IMR-90 (cell line): ENCODE results near the gene ANKRD11. TPM values are rescaled to one million over a fixed set of nuclear protein-coding genes. Genes with fewer than 3 reads are reported as not detected.

Experiments used
- ATAC-seq: fragments of 200-7000 bp; cut with Tn5 transposase; 2 replicates; pipeline ENCODE4 v1.9.1; 2020; ENCODE audit warnings: low read depth, mild to moderate bottlenecking, moderate library complexity
- BruUV-seq: library from RNA; stranded (reverse); fragments of 400-500 nt; replicated peaks from 2 replicates; lab custom pipeline; 2021; lab: Mats Ljungman, UMichigan
- CTCF ChIA-PET: fragments of 300-600 bp; formaldehyde crosslinking; extraction: SDS; loops from one replicate; lab custom pipeline; 2021; ENCODE audit warnings: antibody characterized with exemption; lab: Yijun Ruan, JAX
- POLR2A ChIA-PET: fragments of 300-600 bp; sonication (Branson Sonifier 250); formaldehyde crosslinking; loops from one replicate; lab custom pipeline; 2022; ENCODE audit warnings: antibody characterized with exemption; ENCODE audit not compliant: unreplicated experiment; lab: Charles Lee
- DNase-seq: peaks from one replicate; pipeline ENCODE4 v3.0.0; 2013
- H2AFZ ChIP-seq: replicated peaks from 2 replicates; pipeline ENCODE3; 2013; ENCODE audit warnings: low read length, mild to moderate bottlenecking; ENCODE audit not compliant: poor library complexity
- H2AK5ac ChIP-seq: 2 replicates; pipeline ENCODE4 v1.6.1; 2013; ENCODE audit warnings: low read depth, low read length, inconsistent platforms
- H2AK9ac ChIP-seq: replicated peaks from 2 replicates; pipeline ENCODE3; 2013; ENCODE audit warnings: mild to moderate bottlenecking, low read depth, low read length, moderate library complexity; ENCODE audit not compliant: poor library complexity
- H2BK120ac ChIP-seq: 2 replicates; pipeline ENCODE4 v1.6.1; 2013; ENCODE audit warnings: low read depth, low read length, inconsistent platforms
- H2BK15ac ChIP-seq: 3 replicates; pipeline ENCODE4 v1.6.1; 2013; ENCODE audit warnings: low read depth, low read length, inconsistent platforms
- H2BK20ac ChIP-seq: 2 replicates; pipeline ENCODE4 v1.6.1; 2013; ENCODE audit warnings: low read depth, mild to moderate bottlenecking, inconsistent platforms, low read length, moderate library complexity
- H2BK5ac ChIP-seq: 2 replicates; pipeline ENCODE4 v1.6.1; 2013; ENCODE audit warnings: mild to moderate bottlenecking, low read depth, low read length, inconsistent platforms; ENCODE audit not compliant: poor library complexity, severe bottlenecking
- H3K14ac ChIP-seq: replicated peaks from 2 replicates; pipeline ENCODE4 v1.6.1; 2013; ENCODE audit warnings: low read depth, low read length, inconsistent platforms
- H3K18ac ChIP-seq: 2 replicates; pipeline ENCODE4 v1.6.1; 2013; ENCODE audit warnings: low read depth, low read length, control low read depth
- H3K23ac ChIP-seq: 2 replicates; pipeline ENCODE4 v1.6.1; 2013; ENCODE audit warnings: low read depth, low read length, inconsistent platforms
- H3K27ac ChIP-seq: 2 replicates; pipeline ENCODE4 v1.5.1; 2013; ENCODE audit warnings: mild to moderate bottlenecking, control low read depth, low read length; ENCODE audit not compliant: insufficient read depth
- H3K27me3 ChIP-seq: 2 replicates; pipeline ENCODE4 v1.6.1; 2013; ENCODE audit warnings: low read length; ENCODE audit not compliant: control insufficient read depth, insufficient read depth
- H3K36me3 ChIP-seq: 2 replicates; pipeline ENCODE4 v1.6.1; 2013; ENCODE audit warnings: low read length, mixed read lengths; ENCODE audit not compliant: control insufficient read depth, insufficient read depth
- H3K4ac ChIP-seq: 2 replicates; pipeline ENCODE4 v1.6.1; 2013; ENCODE audit warnings: low read depth, low read length, inconsistent platforms
- H3K4me1 ChIP-seq: 2 replicates; pipeline ENCODE4 v1.6.1; 2013; ENCODE audit warnings: low read length, mixed read lengths; ENCODE audit not compliant: control insufficient read depth, insufficient read depth
- H3K4me2 ChIP-seq: 2 replicates; pipeline ENCODE4 v1.6.1; 2013; ENCODE audit warnings: low read depth, mild to moderate bottlenecking, control low read depth, low read length, moderate library complexity
- H3K4me3 ChIP-seq: 2 replicates; pipeline ENCODE4 v1.5.1; 2013; ENCODE audit warnings: low read depth, mild to moderate bottlenecking, control low read depth, low read length, moderate library complexity; ENCODE audit not compliant: insufficient read depth
- H3K56ac ChIP-seq: 2 replicates; pipeline ENCODE4 v1.6.1; 2013; ENCODE audit warnings: low read length, inconsistent platforms; ENCODE audit not compliant: insufficient read depth; ENCODE audit errors: extremely low read depth
- H3K79me1 ChIP-seq, 2 experiments: 2 replicates each; pipeline ENCODE4 v1.6.1; 2013; ENCODE audit warnings: low read length in 2 of 2, inconsistent platforms in 1 of 2, low read depth in 1 of 2
- H3K9ac ChIP-seq: 2 replicates; pipeline ENCODE4 v1.6.1; 2013; ENCODE audit warnings: low read depth, low read length, control low read depth
- H3K9me1 ChIP-seq: 2 replicates; pipeline ENCODE4 v1.6.1; 2013; ENCODE audit warnings: low read length, inconsistent platforms; ENCODE audit not compliant: insufficient read depth
- H3K9me3 ChIP-seq: 2 replicates; pipeline ENCODE4 v1.6.1; 2013; ENCODE audit warnings: low read length; ENCODE audit not compliant: control insufficient read depth, insufficient read depth
- H4K20me1 ChIP-seq: 2 replicates; pipeline ENCODE4 v1.6.1; 2013; ENCODE audit warnings: low read length, inconsistent platforms; ENCODE audit not compliant: insufficient read depth
- H4K5ac ChIP-seq: 2 replicates; pipeline ENCODE4 v1.6.1; 2013; ENCODE audit warnings: mild to moderate bottlenecking, low read depth, low read length, control low read depth
- H4K8ac ChIP-seq, 2 experiments: 2 replicates each; pipeline ENCODE4 v1.6.1; 2013; ENCODE audit warnings: low read depth in 2 of 2, low read length in 2 of 2, control low read depth in 1 of 2, inconsistent platforms in 1 of 2
- H4K91ac ChIP-seq: 2 replicates; pipeline ENCODE4 v1.6.1; 2013; ENCODE audit warnings: low read depth, low read length, inconsistent platforms; ENCODE audit not compliant: insufficient read depth
- BHLHE40 ChIP-seq: fragments of 150-350 bp; IDR thresholded peaks from 2 replicates; pipeline ENCODE4 v1.6.1; 2016; ENCODE audit warnings: mild to moderate bottlenecking, low read depth, low read length
- CEBPB ChIP-seq: IDR thresholded peaks from 2 replicates; pipeline ENCODE4 v1.6.1; 2012; ENCODE audit warnings: low read depth, low read length, improper control_type of control experiment
- CHD1 ChIP-seq: IDR thresholded peaks from 2 replicates; pipeline ENCODE4 v1.6.1; 2012; ENCODE audit warnings: low read depth, low read length, improper control_type of control experiment
- FOS ChIP-seq: fragments of 150-350 bp; IDR thresholded peaks from 2 replicates; pipeline ENCODE4 v1.6.1; 2016; ENCODE audit warnings: low read depth, low read length
- MAFK ChIP-seq: IDR thresholded peaks from 2 replicates; pipeline ENCODE4 v1.6.1; 2012; ENCODE audit warnings: low read depth, low read length, improper control_type of control experiment
- MAZ ChIP-seq: IDR thresholded peaks from 2 replicates; pipeline ENCODE4 v1.6.1; 2012; ENCODE audit warnings: low read depth, mild to moderate bottlenecking, low read length, improper control_type of control experiment, moderate library complexity, borderline replicate concordance
- MXI1 ChIP-seq: IDR thresholded peaks from 2 replicates; pipeline ENCODE4 v1.6.1; 2012; ENCODE audit warnings: low read depth, mild to moderate bottlenecking, low read length, moderate library complexity, borderline replicate concordance
- NFE2L2 ChIP-seq: fragments of 150-350 bp; IDR thresholded peaks from 2 replicates; pipeline ENCODE4 v1.6.1; 2016; ENCODE audit warnings: low read depth, mild to moderate bottlenecking, low read length
- POLR2A ChIP-seq: IDR thresholded peaks from 2 replicates; pipeline ENCODE4 v1.6.1; 2012; ENCODE audit warnings: mild to moderate bottlenecking, low read depth, low read length
- RAD21 ChIP-seq: IDR thresholded peaks from 2 replicates; pipeline ENCODE4 v1.6.1; 2012; ENCODE audit warnings: low read length, improper control_type of control experiment
- RCOR1 ChIP-seq: IDR thresholded peaks from 2 replicates; pipeline ENCODE4 v1.6.1; 2012; ENCODE audit warnings: mild to moderate bottlenecking, low read length, improper control_type of control experiment; ENCODE audit not compliant: insufficient replicate concordance
- RFX5 ChIP-seq: IDR thresholded peaks from 2 replicates; pipeline ENCODE4 v1.8.0; 2012; ENCODE audit warnings: low read depth, mild to moderate bottlenecking, low read length, moderate library complexity
- SMC3 ChIP-seq: fragments of 150-350 bp; IDR thresholded peaks from 2 replicates; pipeline ENCODE4 v1.6.1; 2016; ENCODE audit warnings: low read depth, mild to moderate bottlenecking, antibody characterized with exemption, low read length, moderate library complexity
- WGBS, 2 experiments: methylation state at CpG; one replicate each; pipeline versions ENCODE4 v1.1.5 to v1.1.7; 2013; ENCODE audit warnings: missing lambda C conversion rate in 2 of 2; ENCODE audit not compliant: insufficient read length in 1 of 2; ENCODE audit errors: extremely low coverage in 2 of 2; 5-methylcytosine and 5-hydroxymethylcytosine counted together
- dilution Hi-C: fragments of 300-500 bp; cut with HindIII; formaldehyde crosslinking; loops from one replicate; pipeline ENCODE4 v1.14.3; 2018; ENCODE audit warnings: low sequenced_read_pairs; ENCODE audit not compliant: unreplicated experiment
- in situ Hi-C: fragments of 300-500 bp; cut with MboI; formaldehyde crosslinking; loops from 3 replicates; pipeline ENCODE4 v1.14.3; 2019; ENCODE audit warnings: low sequenced_read_pairs, inconsistent platforms, mixed read lengths
- intact Hi-C: fragments of 100-400 bp; cut with micrococcal nuclease; formaldehyde crosslinking; loops from 2 replicates; pipeline ENCODE4 v1.10.0; 2022
- polyA plus RNA-seq, 3 experiments: library from polyadenylated mRNA; depleted of rRNA; stranded (reverse); fragments of >200 nt; gene quantifications; 2 replicates each; pipeline ENCODE4 v1.2.3, GENCODE V29; 2012; ENCODE audit warnings: low replicate concordance in 1 of 3
- total RNA-seq: library from RNA; depleted of rRNA; stranded (reverse); fragments of >200 nt; gene quantifications from 2 replicates; pipeline ENCODE4 v1.2.3, GENCODE V29; 2012
- TF ChIP-seq, protein P1 (sequence below): fragments of 150-350 bp; IDR thresholded peaks from 2 replicates; pipeline ENCODE4 v1.6.1; 2017; ENCODE audit warnings: mild to moderate bottlenecking, antibody characterized with exemption, low read length, low read depth
- TF ChIP-seq, protein P2 (sequence below): conservative IDR thresholded peaks from 2 replicates; pipeline ENCODE4 v1.5.1; 2012; ENCODE audit warnings: mild to moderate bottlenecking, low read depth, low read length, improper control_type of control experiment
- TF ChIP-seq, protein P3 (sequence below): fragments of 150-350 bp; IDR thresholded peaks from 2 replicates; pipeline ENCODE4 v1.6.1; 2016; ENCODE audit warnings: low read depth, mild to moderate bottlenecking, low read length, moderate library complexity, borderline replicate concordance

Gene ANKRD11
- total and polyA plus RNA-seq, 2 of the 4 experiments (the other 2 are of a cell fraction), result 46.8 to 71.9 TPM

DNA sequence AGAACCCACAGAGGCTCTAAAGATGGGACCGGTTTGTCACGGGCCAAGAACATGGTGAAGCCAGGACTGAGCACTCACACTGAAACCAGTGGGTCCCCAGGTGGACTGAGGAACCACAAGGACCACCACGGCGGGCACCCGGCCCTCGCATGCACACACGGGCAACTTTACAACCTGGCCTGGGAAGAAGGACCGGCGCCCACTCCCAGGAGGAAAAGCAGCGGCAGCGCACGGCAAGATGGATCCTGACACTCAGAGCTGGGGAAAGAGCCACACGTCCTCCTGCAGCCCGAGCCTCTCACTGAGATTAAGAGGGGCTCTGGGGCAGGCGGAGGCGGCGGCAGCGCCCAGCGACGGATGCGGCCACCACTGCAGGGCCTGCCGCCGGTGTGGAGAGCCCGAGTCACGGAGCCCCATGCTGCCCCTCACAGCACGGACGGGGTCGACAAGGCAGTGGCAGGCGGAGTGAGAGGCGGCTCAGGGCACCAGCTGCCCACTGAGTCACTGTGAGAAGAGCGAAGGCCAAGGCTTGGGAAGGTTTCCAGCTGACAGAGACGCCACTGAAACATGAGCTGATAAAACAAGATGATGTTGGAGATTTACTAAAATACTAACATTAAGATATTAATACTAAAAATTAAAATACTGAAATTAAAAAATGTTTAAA lies 118.3 kb downstream of the ANKRD11 start:
- H3K9me3 ChIP-seq, result no peaks in the 10 kb centered on the region
- POLR2A ChIA-PET, result no interaction called here
- H2AK5ac ChIP-seq, result no peak overlapping the region
- H3K36me3 ChIP-seq, result peaks cover 10% of the 10 kb centered on the region; the same call in 1 of the 2 replicates
- H3K4ac ChIP-seq, result no peak overlapping the region
- no peak overlapping the region for H4K91ac ChIP-seq
- dilution Hi-C loops (no loop called here), intact Hi-C loops (loop anchor here (5.0 kb wide), 1 partner anchor 135 kb away; the partner anchor contains the start of gene SPG7), in situ Hi-C loops (no loop called here)
- no peak overlapping the region for H2BK120ac ChIP-seq
- H4K20me1 ChIP-seq, result peaks cover 100% of the 10 kb centered on the region
- no TSS peak for BruUV-seq
- H3K4me2 ChIP-seq, result no peak overlapping the region
- no peak overlapping the region for H2AFZ ChIP-seq
- no peaks in the 10 kb centered on the region for H3K27me3 ChIP-seq
- peaks cover 6 to 91% of the 10 kb centered on the region in 2 experiments; a peak in 3 of 4 replicates for H3K79me1 ChIP-seq
- no peak overlapping the region for H3K14ac ChIP-seq
- no peak overlapping the region for H2BK5ac ChIP-seq
- H3K56ac ChIP-seq, result no peak overlapping the region
- H2AK9ac ChIP-seq, result no peak overlapping the region
- no peak overlapping the region for H3K27ac ChIP-seq
- DNase-seq (peak; percentile 65), ATAC-seq (no peak)
- CTCF ChIA-PET, result no interaction called here
- H3K9me1 ChIP-seq, result peaks cover 60% of the 10 kb centered on the region
- H3K4me3 ChIP-seq, result no peak overlapping the region
- WGBS, 2 experiments, result 93% methylated on average over 22 of the region's 32 CpGs; no CpG with 5 or more reads in 1 of the 2 experiments
- TF ChIP-seq, protein P1, sequence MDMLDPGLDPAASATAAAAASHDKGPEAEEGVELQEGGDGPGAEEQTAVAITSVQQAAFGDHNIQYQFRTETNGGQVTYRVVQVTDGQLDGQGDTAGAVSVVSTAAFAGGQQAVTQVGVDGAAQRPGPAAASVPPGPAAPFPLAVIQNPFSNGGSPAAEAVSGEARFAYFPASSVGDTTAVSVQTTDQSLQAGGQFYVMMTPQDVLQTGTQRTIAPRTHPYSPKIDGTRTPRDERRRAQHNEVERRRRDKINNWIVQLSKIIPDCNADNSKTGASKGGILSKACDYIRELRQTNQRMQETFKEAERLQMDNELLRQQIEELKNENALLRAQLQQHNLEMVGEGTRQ, result no peak
- TF ChIP-seq RFX5 (no peak), RCOR1 (no peak), MXI1 (no peak), MAZ (no peak), NFE2L2 (no peak), CEBPB (no peak), POLR2A (no peak), MAFK (no peak), CHD1 (no peak), SMC3 (no peak), BHLHE40 (no peak), FOS (no peak), RAD21 (no peak)
- TF ChIP-seq, protein P2, sequence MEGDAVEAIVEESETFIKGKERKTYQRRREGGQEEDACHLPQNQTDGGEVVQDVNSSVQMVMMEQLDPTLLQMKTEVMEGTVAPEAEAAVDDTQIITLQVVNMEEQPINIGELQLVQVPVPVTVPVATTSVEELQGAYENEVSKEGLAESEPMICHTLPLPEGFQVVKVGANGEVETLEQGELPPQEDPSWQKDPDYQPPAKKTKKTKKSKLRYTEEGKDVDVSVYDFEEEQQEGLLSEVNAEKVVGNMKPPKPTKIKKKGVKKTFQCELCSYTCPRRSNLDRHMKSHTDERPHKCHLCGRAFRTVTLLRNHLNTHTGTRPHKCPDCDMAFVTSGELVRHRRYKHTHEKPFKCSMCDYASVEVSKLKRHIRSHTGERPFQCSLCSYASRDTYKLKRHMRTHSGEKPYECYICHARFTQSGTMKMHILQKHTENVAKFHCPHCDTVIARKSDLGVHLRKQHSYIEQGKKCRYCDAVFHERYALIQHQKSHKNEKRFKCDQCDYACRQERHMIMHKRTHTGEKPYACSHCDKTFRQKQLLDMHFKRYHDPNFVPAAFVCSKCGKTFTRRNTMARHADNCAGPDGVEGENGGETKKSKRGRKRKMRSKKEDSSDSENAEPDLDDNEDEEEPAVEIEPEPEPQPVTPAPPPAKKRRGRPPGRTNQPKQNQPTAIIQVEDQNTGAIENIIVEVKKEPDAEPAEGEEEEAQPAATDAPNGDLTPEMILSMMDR, result no peak
- TF ChIP-seq, protein P3, sequence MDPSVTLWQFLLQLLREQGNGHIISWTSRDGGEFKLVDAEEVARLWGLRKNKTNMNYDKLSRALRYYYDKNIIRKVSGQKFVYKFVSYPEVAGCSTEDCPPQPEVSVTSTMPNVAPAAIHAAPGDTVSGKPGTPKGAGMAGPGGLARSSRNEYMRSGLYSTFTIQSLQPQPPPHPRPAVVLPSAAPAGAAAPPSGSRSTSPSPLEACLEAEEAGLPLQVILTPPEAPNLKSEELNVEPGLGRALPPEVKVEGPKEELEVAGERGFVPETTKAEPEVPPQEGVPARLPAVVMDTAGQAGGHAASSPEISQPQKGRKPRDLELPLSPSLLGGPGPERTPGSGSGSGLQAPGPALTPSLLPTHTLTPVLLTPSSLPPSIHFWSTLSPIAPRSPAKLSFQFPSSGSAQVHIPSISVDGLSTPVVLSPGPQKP, result no peak
- no peak overlapping the region for H2BK15ac ChIP-seq
- H4K8ac ChIP-seq, result no peak overlapping the region
- H4K5ac ChIP-seq, result no peak overlapping the region
- no peak overlapping the region for H3K23ac ChIP-seq
- H3K9ac ChIP-seq, result no peak overlapping the region
- no peak overlapping the region for H2BK20ac ChIP-seq
- H3K4me1 ChIP-seq, result peaks cover 34% of the 10 kb centered on the region
- no peak overlapping the region for H3K18ac ChIP-seq
